ENCODE measurements around the gene IRF8.

DNA sequence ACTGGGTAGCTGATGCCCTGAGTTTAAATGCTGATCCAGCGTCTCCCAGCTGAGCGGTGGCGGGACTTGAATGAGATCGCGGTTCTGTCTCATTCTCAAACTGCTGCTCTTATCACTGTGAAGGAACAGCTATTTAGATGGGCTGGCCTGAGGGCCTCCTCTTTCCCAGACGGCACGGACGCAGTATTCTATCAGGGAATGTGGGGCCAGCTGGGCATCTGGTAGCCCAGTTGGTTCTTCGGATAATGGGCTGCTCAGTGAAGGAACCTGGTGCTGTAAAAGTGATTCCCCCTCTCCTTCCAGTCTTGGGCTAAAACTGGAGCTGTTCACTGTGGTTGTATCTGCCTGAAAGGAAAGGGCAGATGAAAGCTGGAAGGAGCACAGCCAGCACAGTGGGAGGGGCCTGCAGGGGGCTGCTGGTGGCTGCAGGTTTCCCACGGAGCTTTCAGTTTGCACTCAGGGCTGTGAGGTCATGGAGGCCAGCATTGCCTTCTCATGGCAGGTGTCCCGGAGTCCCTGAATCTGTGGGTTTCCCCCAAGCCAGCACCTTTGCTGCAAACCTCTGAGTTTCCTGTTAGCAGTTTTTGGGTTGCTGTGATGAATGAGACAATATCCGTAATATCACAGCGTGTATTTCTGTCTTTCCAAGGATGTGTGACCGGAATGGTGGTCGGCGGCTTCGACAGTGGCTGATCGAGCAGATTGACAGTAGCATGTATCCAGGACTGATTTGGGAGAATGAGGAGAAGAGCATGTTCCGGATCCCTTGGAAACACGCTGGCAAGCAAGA, 3.6 kb downstream of the IRF8 start:
- TF ChIP-seq, protein P1, sequence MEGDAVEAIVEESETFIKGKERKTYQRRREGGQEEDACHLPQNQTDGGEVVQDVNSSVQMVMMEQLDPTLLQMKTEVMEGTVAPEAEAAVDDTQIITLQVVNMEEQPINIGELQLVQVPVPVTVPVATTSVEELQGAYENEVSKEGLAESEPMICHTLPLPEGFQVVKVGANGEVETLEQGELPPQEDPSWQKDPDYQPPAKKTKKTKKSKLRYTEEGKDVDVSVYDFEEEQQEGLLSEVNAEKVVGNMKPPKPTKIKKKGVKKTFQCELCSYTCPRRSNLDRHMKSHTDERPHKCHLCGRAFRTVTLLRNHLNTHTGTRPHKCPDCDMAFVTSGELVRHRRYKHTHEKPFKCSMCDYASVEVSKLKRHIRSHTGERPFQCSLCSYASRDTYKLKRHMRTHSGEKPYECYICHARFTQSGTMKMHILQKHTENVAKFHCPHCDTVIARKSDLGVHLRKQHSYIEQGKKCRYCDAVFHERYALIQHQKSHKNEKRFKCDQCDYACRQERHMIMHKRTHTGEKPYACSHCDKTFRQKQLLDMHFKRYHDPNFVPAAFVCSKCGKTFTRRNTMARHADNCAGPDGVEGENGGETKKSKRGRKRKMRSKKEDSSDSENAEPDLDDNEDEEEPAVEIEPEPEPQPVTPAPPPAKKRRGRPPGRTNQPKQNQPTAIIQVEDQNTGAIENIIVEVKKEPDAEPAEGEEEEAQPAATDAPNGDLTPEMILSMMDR (conservative IDR thresholded peaks at IDR 0.05; ENCODE audit: low read length), result no peak
- TF ChIP-seq EZH2phosphoT487 (IDR thresholded peaks at IDR 0.05; ENCODE audit: borderline replicate concordance), result no peak
